Erythroblast (primary cell): ENCODE measurements around the gene FAR1.

Experiments
- GATA1 ChIP-seq: IDR thresholded peaks from 2 replicates; pipeline ENCODE4 v1.6.1; 2011; ENCODE audit warnings: low read depth, mild to moderate bottlenecking, control low read depth, low read length, moderate library complexity
- POLR2A ChIP-seq: IDR thresholded peaks from 2 replicates; pipeline ENCODE4 v1.6.1; 2011; ENCODE audit warnings: mild to moderate bottlenecking, low read length

DNA sequence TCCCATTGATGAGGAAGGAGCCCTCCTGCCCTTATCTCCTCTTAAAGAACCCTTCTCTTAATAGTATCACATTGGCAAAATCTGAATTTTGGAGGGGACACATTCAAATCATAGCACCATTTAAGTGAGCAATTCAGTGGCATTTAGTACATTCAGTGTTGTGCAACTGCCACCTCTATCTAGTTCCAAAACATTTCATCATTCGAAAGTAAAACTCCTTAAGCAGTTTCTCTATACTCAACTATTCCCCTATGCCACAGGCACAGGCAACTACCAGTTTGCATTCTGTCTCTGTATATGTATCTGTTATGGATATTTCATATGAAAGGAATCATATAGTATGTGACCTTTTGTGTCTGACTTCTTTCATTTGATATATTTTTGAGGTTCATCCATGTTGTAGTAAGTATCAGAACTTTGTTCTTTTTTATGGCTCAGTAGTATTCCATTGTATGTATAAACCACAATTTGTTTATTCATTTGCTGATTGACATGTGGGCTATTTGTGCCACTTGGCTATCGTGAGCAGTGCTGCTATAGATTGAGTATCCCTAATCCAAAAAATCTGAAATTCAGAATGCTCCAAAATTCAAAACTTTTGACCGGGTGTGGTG, 22.9 kb downstream of the FAR1 start:
- TF ChIP-seq POLR2A (no peak), GATA1 (no peak)
